Uterus (tissue), 2 donors: Measurements from ENCODE around the gene ATL2.

Experiments used
- CTCF ChIP-seq, 4 experiments: fragments of 200-600 bp in 2 of 4; fragments of 450-650 bp in 2 of 4; sonication (generic) in 2 of 4; IDR thresholded peaks; one replicate each; pipeline ENCODE4 v1.5.1; 2016 to 2019; ENCODE audit warnings: antibody characterized with exemption in 4 of 4, mild to moderate bottlenecking in 2 of 4, moderate library complexity in 1 of 4
- POLR2A ChIP-seq, 2 donors: fragments of 450-650 bp; IDR thresholded peaks; one replicate each; pipeline ENCODE4 v1.6.1; 2016; ENCODE audit warnings: antibody characterized with exemption in 2 of 2, mild to moderate bottlenecking in 1 of 2, moderate library complexity in 1 of 2

GRCh38 chr2:38398739-38399138, 21.7 kb upstream of the ATL2 start:
- TF ChIP-seq CTCF (IDR thresholded peaks at IDR 0.05) = no peak
- TF ChIP-seq POLR2A (IDR thresholded peaks at IDR 0.05) = no peak
